HG02610 (cell line): ENCODE results near the gene SLC22A2.
"Not testable (repeated sequence)": the region's sequence is repeated elsewhere in the genome, so short reads cannot be mapped to it uniquely, and the experiment has no call there.

Experiments used
- ATAC-seq: cut with Tn5 transposase; IDR thresholded peaks from one replicate; pipeline ENCODE4 v1.9.1; 2021; ENCODE audit warnings: mild to moderate bottlenecking, moderate library complexity; ENCODE audit not compliant: unreplicated experiment

Gene SLC22A2

GRCh38 chr6:160258346-160259142 lies at the start of gene SLC22A2:
Gene SLC22A2 (minus strand): TSS chr6:160258821. CDS start chr6:160258757, 64 bp downstream.
- no peak for ATAC-seq

- no peak for ATAC-seq
Measured at GRCh38 chr6:160305926-160306713, 47.5 kb upstream of the SLC22A2 start.

GRCh38 chr6:160303806-160304205 lies 45.2 kb upstream of the SLC22A2 start:
- ATAC-seq: no peak

GRCh38 chr6:160302431-160303082 lies 43.9 kb upstream of the SLC22A2 start:
- ATAC-seq: not testable (repeated sequence)

GRCh38 chr6:160301339-160301738 lies 42.7 kb upstream of the SLC22A2 start:
- no peak for ATAC-seq

- no peak for ATAC-seq
Measured at GRCh38 chr6:160300076-160300695, 41.6 kb upstream of the SLC22A2 start.

- no peak for ATAC-seq
Measured at GRCh38 chr6:160299559-160299958, 40.9 kb upstream of the SLC22A2 start.

- ATAC-seq: no peak
Measured at GRCh38 chr6:160298121-160298520, 39.5 kb upstream of the SLC22A2 start.

GRCh38 chr6:160297310-160297709 lies 38.7 kb upstream of the SLC22A2 start:
- no peak for ATAC-seq

- ATAC-seq: no peak
Measured at GRCh38 chr6:160293844-160294243, 35.2 kb upstream of the SLC22A2 start.

GRCh38 chr6:160285541-160286105 lies 27.0 kb upstream of the SLC22A2 start:
- no peak for ATAC-seq

- no peak for ATAC-seq
Measured at GRCh38 chr6:160284575-160284974, 26.0 kb upstream of the SLC22A2 start.

GRCh38 chr6:160282444-160282843 lies 23.8 kb upstream of the SLC22A2 start:
- no peak for ATAC-seq

GRCh38 chr6:160279850-160280249 lies 21.2 kb upstream of the SLC22A2 start:
- no peak for ATAC-seq

- no peak for ATAC-seq
Measured at GRCh38 chr6:160278786-160279310, 20.2 kb upstream of the SLC22A2 start.

GRCh38 chr6:160278311-160278710 lies 19.7 kb upstream of the SLC22A2 start:
- ATAC-seq: no peak

- ATAC-seq: no peak
Measured at GRCh38 chr6:160277546-160277945, 18.9 kb upstream of the SLC22A2 start.

GRCh38 chr6:160277144-160277543 lies 18.5 kb upstream of the SLC22A2 start:
- ATAC-seq: no peak

- no peak for ATAC-seq
Measured at GRCh38 chr6:160276126-160276525, 17.5 kb upstream of the SLC22A2 start.

GRCh38 chr6:160275511-160276003 lies 16.9 kb upstream of the SLC22A2 start:
- no peak for ATAC-seq
